ENCODE measurements around the gene COL24A1. TPM values are rescaled to one million over a fixed set of nuclear protein-coding genes. Genes with fewer than 3 reads are reported as not detected.
"Not testable (repeated sequence)": the region's sequence is repeated elsewhere in the genome, so short reads cannot be mapped to it uniquely, and the experiment has no call there.

COL24A1 gene
- total RNA-seq, 1 experiment from 2014 or later: not detected

DNA sequence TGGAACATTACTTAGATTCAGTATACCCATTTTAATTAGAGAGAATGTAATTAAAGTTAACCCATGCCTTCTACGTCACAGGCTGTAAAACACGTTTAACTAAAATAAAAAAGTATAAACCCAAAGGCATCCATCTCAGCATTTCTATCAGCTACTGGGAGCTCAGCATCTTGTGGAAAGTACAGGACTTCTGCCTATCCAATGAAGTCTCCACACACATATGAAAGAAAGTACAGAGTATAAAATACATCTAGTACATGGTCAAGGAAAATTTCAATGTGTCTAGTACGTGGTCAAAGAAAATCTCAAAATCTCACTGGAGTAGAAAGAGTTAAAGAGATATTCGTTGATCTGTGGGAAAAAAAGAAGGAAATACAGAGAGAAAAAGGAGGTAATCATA lies 306.9 kb downstream of the COL24A1 start:
- in situ Hi-C loops (cut with HindIII; ENCODE audit: low sequenced_read_pairs): no loop called here
- no peak for DNase-seq (ENCODE audit: low spot score)

- in situ Hi-C loops (cut with HindIII; ENCODE audit: low sequenced_read_pairs): no loop called here
- DNase-seq (ENCODE audit: low spot score): no peak
These were observed 309.2 kb downstream of the COL24A1 start for GRCh38 chr1:85847356-85847755.

- in situ Hi-C loops (cut with HindIII; ENCODE audit: low sequenced_read_pairs): no loop called here
- no peak for DNase-seq (ENCODE audit: low spot score)
These were observed 309.9 kb downstream of the COL24A1 start for GRCh38 chr1:85846706-85847105.

DNA sequence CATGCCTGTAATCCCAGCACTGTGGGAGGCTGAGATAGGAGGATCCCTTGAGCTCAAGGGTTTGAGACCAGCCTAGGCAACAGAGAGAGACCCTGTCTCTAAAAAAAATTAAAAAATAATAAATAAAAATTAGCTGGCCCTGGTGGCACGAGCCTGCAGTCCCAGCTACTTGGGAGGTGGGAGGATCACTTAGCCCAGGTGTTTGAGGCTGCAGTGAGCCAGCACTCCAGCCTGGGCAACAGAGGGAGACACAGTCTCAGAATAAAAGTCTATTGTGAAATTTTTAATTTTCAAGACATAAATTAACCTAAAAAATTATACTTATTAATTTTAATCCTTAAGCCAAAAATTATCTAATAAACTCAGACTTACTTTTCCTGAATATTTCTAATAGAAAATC lies 317.1 kb downstream of the COL24A1 start:
- DNase-seq (ENCODE audit: low spot score): no peak
- in situ Hi-C loops (cut with HindIII; ENCODE audit: low sequenced_read_pairs): no loop called here

DNA sequence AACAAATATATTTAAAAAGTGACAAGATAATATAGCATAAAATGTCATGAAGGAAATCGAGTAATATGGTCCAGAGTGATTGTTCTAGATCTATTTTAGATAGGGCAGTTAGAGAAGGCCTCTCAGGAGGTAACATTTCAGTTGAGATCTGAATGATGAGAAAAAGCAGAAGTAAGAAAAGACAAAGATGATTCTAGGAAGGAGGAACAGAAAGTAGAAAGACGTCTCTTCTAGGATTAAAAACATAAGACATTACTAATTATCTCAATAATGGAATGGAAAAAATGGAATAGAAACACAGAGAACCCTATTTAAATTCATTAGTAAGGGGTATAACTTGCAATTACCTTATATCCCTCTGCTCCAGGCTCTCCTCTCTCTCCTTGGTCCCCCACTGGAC lies 318.3 kb downstream of the COL24A1 start:
- in situ Hi-C loops (cut with HindIII; ENCODE audit: low sequenced_read_pairs): no loop called here
- DNase-seq (ENCODE audit: low spot score): no peak

DNA sequence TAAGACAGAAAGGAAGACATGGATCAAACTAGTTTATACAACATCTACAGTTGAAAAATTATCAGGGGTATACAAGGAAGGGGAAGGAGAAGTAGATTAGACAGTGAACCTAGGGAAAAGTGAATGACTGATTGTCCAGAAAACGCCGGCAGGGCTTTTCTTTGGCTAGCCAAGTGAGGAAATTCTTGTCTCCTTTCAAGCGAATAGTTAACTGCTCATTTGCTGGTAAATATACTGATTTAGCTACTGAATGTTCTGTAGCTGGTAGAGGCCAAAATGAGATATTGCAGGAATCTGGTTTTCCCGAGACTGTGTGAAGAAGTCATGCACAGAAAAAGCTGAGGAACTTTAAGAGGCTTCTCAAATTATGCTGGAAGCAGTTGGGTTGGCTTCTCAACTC lies 319.8 kb downstream of the COL24A1 start:
- no peak for DNase-seq (ENCODE audit: low spot score)

DNA sequence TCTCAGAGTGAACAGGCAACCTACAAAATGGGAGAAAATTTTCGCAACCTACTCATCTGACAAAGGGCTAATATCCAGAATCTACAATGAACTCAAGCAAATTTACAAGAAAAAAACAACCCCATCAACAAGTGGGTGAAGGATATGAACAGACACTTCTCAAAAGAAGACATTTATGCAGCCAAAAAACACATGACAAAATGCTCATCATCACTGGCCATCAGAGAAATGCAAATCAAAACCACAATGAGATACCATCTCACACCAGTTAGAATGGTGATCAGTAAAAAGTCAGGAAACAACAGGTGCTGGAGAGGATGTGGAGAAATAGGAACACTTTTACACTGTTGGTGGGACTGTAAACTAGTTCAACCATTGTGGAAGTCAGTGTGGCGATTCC lies 323.4 kb downstream of the COL24A1 start:
- DNase-seq (ENCODE audit: low spot score); in situ Hi-C loops (cut with HindIII; ENCODE audit: low sequenced_read_pairs): not testable (repeated sequence)

More for the DNA sequence above, 319.8 kb downstream of the COL24A1 start:
- in situ Hi-C loops (cut with HindIII; ENCODE audit: low sequenced_read_pairs): no loop called here

DNA sequence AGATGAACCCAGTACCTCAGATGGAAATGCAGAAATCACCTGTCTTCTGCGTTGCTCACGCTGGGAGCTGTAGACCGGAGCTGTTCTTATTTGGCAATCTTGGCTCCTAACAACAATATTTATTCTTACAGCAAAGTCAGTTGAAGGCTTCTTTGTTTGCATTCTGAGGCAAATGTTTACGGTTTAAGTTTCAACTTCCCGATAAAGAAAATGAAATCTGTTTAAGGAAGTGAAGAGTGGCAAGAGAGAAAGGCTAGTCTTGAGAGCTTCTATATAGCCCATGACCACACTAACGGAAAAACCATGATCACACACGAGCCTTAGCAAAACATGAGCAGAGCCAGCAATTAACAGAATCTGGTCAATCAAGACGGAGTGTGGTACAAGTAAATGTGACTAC lies 325.7 kb downstream of the COL24A1 start:
- in situ Hi-C loops (cut with HindIII; ENCODE audit: low sequenced_read_pairs): no loop called here
- DNase-seq (ENCODE audit: low spot score): no peak

- in situ Hi-C loops (cut with HindIII; ENCODE audit: low sequenced_read_pairs): no loop called here
- no peak for DNase-seq (ENCODE audit: low spot score)
These were observed 332.3 kb downstream of the COL24A1 start for GRCh38 chr1:85824066-85824840.

GRCh38 chr1:85822696-85823095 lies 333.9 kb downstream of the COL24A1 start:
- in situ Hi-C loops (cut with HindIII; ENCODE audit: low sequenced_read_pairs): no loop called here

DNA sequence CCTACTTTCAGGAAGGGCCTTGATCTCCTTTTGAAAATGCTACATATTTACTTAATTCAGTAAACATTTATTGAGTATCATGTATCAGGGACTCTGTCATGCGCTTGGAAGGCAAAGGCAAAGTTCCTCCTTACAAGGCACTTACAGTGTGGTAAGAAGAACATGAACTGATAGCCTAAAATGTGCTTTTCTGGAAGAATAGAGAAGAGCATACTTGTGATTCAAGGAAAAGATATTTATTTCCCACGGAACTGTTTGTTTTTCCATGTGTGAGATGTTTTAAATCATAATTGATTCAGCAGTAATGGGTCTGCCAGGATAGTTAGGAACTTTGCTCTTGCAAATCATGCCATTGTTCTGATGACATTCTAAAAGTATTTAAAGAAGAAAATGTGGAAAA lies 338.2 kb downstream of the COL24A1 start:
- in situ Hi-C loops (cut with HindIII; ENCODE audit: low sequenced_read_pairs): no loop called here
- DNase-seq (ENCODE audit: low spot score): no peak

More at GRCh38 chr1:85822696-85823095, 333.9 kb downstream of the COL24A1 start:
- no peak for DNase-seq (ENCODE audit: low spot score)

DNA sequence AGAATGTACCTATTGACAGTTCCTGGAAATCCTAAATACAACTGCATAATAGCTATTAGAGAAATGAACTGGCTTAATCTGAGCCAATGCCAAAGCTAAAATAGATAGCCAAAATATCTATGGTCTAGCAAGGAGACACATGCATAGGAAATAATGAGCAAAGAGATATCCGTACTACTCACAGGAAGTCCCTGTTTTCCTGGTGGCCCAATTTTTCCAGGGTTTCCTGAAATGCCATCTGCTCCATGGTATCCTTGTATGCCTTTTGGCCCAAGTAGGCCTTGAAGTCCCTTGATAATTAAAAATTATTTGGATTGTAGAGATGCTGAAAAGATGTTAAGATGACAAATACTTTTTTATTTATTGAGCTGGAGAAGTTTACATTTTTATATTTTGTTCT lies 340.0 kb downstream of the COL24A1 start:
- in situ Hi-C loops (cut with HindIII; ENCODE audit: low sequenced_read_pairs): no loop called here
- DNase-seq (ENCODE audit: low spot score): peak; percentile 65

DNA sequence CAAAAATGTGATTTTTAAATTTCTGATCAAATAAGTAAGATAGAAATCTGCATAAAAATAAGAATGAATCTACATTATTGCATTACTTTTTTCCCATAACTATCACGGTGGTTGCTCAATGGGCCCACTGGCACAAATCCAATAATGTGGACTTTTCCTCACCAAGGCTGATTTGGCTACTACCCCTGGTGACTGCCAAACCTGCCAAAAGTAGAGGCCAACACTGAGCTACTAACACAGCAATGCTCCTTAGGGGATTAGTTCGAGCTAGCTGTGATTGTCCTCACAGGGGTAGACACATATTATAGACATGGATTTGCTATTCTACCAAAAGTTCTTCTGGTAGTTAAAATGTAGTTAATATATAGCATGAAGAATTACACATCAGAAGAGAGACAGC lies 340.7 kb downstream of the COL24A1 start:
- no peak for DNase-seq (ENCODE audit: low spot score)
- in situ Hi-C loops (cut with HindIII; ENCODE audit: low sequenced_read_pairs): no loop called here

GRCh38 chr1:85806236-85806965 lies 350.2 kb downstream of the COL24A1 start:
- in situ Hi-C loops (cut with HindIII; ENCODE audit: low sequenced_read_pairs): no loop called here
- DNase-seq (ENCODE audit: low spot score): peak; percentile 86

DNA sequence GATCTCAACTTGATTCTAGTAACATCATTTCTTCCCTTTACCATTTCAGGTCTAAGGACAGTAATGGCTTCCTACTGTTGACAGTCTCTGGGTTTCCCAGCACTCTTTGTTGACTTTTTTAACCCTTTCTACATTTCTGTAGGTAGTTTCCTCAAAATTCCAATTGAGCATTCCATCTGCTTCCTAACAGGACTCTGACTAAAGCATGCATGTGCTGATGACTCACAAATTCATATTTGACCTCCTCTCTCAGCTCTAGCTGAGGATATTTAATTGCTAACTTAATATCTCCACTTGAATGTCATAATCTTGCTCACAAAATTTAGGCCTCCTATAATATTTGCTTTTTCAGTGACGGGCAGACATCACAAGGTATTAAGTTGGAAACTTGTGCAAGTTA lies 355.1 kb downstream of the COL24A1 start:
- in situ Hi-C loops (cut with HindIII; ENCODE audit: low sequenced_read_pairs): no loop called here
- no peak for DNase-seq (ENCODE audit: low spot score)

- no peak for DNase-seq (ENCODE audit: low spot score)
- in situ Hi-C loops (cut with HindIII; ENCODE audit: low sequenced_read_pairs): no loop called here
These were observed 356.8 kb downstream of the COL24A1 start for GRCh38 chr1:85799737-85800136.

DNA sequence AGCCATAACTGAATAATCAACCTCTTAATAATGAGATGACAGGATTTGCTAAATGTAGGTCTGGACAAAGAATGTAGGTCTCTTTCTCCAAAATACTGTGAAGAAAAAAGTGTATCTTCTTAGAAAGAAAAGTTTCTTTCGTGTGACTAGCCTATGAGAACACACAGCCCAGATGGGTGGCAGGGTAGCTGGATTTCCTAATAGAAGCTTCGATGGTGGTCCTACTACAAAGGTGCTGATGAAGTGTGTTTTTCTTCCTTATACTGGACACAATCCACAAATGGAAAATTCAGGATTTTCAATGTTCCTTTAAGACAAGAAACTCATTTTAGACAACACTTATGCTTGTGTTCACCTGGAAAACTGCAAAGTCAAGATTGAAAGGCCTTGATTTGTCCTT lies 358.2 kb downstream of the COL24A1 start:
- no peak for DNase-seq (ENCODE audit: low spot score)
- in situ Hi-C loops (cut with HindIII; ENCODE audit: low sequenced_read_pairs): no loop called here

DNA sequence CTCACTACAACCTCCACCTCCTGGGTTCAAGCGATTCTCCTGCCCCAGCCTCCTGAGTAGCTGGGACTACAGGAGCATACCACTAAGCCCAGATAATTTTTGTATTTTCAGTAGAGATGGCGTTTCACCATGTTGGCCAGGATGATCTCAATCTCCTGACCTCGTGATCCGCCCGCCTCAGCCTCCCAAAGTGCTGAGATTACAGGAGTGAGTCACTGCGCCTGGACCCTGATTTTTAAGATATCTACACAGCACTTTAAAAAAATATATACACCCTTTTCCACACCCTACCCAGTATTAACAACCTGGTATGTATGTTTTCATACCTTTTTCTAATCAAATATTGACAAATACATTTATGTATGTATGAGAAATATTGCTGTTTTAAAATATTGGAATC lies 379.6 kb downstream of the COL24A1 start:
- DNase-seq (ENCODE audit: low spot score); in situ Hi-C loops (cut with HindIII; ENCODE audit: low sequenced_read_pairs): not testable (repeated sequence)

GRCh38 chr1:85762804-85763203 lies 393.8 kb downstream of the COL24A1 start:
- DNase-seq (ENCODE audit: low spot score): no peak
- in situ Hi-C loops (cut with HindIII; ENCODE audit: low sequenced_read_pairs): no loop called here

DNA sequence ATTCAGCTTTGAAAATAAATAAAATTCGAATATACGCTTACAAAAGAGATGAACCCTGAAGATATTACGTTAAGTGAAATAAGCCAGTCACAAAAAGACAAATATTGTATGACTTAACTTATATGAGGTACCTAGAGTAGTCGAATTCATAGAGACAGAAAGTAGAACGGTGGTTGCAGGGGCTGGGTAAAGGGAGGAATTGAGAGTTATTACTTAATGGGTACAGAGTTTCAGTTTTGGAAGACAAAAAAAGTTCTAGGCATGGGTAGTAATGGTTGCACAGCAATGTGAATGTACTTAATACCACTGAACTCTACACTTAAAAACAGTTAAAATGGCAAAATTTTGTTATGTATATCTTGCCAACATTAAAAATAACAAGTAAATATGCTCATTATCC lies 399.7 kb downstream of the COL24A1 start:
- DNase-seq (ENCODE audit: low spot score): no peak
- in situ Hi-C loops (cut with HindIII; ENCODE audit: low sequenced_read_pairs): no loop called here

GRCh38 chr1:85748120-85748519 lies 408.5 kb downstream of the COL24A1 start:
- no peak for DNase-seq (ENCODE audit: low spot score)
- in situ Hi-C loops (cut with HindIII; ENCODE audit: low sequenced_read_pairs): no loop called here
